Prostate gland (tissue), 2 donors: ENCODE results near the gene CRKL.

Experiments
- CTCF ChIP-seq, 4 experiments: fragments of 200-600 bp in 2 of 4; fragments of 450-650 bp in 2 of 4; sonication (generic) in 2 of 4; IDR thresholded peaks; 1 replicate in 3 of 4; 2 replicates in 1 of 4; pipeline ENCODE4 v1.5.1; 2016 to 2019; ENCODE audit warnings: antibody characterized with exemption in 4 of 4, mild to moderate bottlenecking in 2 of 4, moderate library complexity in 2 of 4
- POLR2A ChIP-seq: fragments of 450-650 bp; IDR thresholded peaks from one replicate; pipeline ENCODE4 v1.6.1; 2016; ENCODE audit warnings: antibody characterized with exemption, mild to moderate bottlenecking
- POLR2AphosphoS5 ChIP-seq: sonication (generic); formaldehyde crosslinking; IDR thresholded peaks from one replicate; pipeline ENCODE4 v1.6.1; 2017; ENCODE audit warnings: antibody characterized with exemption

DNA sequence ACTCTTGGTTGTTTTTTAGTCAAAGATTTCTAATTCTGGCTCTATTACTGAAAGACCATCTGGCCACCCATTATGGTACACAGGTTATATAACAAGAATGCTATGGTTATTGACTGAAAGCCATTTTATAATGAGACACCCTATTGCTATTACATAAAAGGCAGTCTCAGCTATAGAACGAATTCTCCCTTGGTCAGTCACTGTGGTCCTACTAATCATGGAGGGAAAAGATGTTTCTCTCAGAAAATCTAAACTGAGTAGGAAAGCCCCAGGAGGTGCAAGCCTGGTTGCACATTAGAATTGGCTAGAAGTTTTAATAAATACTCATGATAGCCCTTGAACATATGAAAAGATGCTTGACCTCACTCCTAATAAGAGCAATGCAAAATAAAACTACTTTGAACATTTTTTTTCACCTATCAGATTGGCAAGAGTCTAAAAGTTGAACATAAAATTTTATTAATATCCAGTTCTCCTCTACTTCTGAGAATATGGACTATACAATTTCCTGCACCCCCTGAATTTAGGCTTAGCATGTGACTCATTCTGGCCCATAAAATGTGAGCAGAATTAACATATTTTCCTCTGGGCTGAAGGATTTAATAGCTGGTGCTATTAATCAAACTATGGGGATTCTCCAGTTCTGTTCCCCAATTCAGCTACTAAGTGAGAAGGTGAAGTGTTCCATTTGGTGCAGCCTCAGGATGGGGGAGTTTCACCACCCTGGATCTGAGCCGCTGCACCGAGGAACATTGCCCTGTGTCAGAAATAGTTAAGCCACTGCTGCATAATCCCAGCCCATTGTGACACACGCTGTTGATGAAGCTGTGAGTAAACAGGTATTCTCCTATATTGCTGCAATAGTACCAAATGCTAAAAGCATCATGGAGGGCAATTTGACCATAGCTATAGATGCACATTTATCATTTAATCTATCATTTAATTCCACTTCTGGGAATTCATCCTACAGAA is 11.5 kb upstream of the CRKL start:
- no peak for TF ChIP-seq CTCF (IDR thresholded peaks at IDR 0.05)
- TF ChIP-seq POLR2AphosphoS5: no peak
- TF ChIP-seq POLR2A: no peak
